ENCODE results near the gene CIITA.
"Not testable (repeated sequence)": the region's sequence is repeated elsewhere in the genome, so short reads cannot be mapped to it uniquely, and the experiment has no call there.

The CIITA gene

DNA sequence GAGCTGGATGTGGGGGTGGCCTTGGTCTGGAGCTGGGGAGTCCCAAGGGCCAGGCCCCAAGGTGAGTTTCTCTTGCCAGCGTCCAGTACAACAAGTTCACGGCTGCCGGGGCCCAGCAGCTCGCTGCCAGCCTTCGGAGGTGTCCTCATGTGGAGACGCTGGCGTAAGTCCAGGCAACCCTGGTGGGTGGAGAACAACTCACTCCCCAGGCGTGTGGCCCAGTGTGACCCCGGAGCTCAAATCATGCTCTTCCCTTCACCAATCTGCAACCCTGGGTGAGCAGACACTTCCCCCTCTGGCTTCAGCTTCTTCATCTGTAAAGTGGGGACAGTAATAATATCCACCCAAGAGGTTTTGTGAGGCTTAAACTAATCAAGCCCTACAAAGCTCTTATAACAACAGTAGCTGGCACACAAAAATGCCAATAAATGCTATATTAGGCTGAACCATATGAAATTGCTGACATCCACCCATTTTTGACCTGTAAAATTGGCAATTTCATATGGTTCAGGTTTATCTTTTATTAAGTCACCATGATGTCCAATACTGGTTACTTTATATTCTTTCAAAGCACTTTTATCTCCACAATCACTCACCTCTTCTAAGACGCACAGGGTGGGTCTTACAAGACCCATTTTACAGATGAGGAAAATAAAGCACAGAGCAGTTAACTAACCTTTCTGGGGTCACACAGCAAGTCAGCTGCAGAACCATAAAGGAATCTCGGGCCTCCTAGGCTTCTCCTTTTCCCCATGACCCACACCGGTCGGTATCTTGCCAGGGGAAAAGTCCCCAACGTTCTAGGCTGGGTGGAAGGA lies 45.5 kb downstream of the CIITA start:
- DNase-seq: no peak

DNA sequence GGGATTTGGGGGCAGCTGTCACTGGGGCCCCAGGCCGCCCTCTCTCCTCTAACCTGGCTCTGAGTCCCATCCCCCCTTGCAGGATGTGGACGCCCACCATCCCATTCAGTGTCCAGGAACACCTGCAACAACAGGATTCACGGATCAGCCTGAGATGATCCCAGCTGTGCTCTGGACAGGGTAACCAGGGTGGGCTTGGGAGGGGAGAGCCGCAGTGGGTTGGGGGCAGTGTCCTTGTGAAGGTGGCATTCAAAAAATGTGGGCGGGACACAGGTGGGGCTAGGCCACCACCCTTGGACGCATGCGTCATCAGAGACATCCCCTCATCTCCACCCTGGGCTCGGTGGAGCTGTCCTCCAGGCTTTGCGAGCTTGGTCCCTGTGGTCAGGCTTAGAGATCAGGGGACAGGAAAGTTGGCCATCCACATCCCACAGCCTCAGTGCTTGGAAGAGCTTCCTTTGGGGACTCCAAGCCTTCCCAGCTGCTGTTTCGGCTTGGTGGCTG lies 46.2 kb downstream of the CIITA start:
- no peak for DNase-seq

DNA sequence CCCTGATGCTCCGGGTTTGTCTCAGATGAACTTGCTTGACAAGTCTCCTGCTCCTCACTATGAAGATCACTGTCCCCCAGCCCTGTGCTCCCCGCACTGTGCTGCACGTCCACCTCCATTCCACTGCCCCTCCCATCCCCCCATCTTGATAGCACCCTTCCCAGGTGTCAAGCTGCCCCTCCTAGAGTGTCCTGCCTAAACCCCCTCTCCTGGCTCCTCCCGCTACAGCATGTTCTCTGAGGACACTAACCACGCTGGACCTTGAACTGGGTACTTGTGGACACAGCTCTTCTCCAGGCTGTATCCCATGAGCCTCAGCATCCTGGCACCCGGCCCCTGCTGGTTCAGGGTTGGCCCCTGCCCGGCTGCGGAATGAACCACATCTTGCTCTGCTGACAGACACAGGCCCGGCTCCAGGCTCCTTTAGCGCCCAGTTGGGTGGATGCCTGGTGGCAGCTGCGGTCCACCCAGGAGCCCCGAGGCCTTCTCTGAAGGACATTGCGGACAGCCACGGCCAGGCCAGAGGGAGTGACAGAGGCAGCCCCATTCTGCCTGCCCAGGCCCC lies 46.7 kb downstream of the CIITA start:
- no peak for DNase-seq

DNA sequence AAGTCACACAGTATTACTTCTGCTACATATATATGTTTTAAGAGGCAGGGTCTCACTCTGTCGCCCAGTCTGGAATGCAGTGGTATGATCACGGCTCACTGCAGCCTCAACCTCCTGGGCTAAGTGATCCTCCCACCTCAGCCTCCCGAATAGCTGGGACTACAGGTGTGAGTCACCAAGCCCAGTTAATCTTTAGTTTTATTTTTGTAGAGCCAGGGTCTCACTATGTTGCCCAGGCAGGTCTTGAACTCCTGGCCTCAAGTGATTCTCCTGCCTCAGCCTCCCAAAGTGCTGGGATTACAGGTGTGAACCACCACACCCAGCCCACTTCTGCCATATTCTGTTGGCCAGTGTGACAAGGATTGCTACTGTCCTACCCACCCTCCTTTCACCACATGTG lies 48.3 kb downstream of the CIITA start:
- not testable (repeated sequence) for DNase-seq

- no peak for DNase-seq
Observed at GRCh38 chr16:10926094-10926493, 49.1 kb downstream of the CIITA start.

DNA sequence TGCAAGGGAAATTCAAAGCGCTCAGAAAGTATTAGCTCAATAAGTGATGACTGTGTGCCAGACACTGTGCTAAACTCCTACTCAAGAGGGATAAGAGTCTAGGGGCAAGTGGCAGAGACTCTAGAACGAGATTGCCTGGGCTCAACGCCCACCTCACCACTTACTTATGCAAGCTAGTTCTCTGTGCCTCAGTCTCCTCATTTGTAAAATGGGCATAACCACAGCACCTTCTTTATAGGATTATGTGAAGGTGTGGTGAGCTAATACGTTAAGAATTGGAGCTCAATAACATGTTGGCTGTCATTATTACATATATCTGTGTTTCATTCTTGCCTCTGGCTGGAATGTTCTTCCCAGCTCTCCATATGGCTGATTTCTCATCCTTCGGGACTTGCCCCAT lies 49.9 kb downstream of the CIITA start:
- DNase-seq: no peak

DNA sequence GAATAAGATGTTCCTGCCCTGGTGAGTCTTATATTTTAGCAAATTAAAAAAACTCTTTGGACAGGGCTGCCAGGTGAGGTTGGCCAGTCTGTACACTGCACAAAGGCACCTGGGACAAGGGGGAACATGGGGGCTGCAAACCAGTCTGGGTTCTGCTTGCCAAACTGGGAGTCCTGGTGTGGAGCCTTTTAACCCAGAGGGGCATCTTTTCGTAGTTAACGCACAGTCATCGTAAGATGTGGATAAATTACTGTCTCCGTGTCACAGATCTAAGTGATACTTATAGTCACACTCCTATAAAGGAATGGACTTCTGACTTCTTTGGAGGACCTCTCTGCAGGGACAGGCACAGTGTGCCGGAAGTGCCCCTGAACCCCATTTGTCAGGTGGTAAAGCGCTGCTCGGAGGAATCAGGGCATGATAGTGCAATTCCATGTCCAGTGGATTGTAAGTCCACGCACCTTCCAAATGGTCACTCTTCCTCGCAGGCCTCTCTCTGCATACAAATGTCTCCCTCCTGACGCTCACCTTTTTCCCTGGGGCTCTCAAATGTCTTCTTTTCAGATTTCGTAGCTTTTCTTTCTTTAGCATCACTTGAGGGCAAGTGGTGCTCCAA lies 50.6 kb downstream of the CIITA start:
- no peak for DNase-seq

DNA sequence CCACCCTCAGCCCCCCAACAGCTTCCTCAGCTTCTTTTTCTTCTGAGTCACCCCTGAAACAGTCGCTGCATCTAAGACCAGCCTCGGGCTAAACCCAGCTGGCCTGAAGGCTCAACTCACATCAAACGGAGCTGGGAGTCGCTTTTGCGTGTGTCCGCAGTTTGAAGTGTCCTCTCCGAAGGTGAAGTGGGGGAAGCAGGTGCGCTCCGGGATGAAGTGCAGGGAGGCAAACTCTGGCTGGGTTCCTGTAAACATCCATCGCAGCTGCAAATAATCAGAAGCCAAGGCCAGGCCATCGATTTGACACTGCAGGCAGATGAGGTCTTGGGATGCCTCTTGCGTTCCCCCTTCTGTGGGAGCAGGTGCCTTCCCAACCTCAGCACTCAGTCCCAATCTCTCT lies 52.1 kb downstream of the CIITA start:
- not testable (repeated sequence) for DNase-seq

DNA sequence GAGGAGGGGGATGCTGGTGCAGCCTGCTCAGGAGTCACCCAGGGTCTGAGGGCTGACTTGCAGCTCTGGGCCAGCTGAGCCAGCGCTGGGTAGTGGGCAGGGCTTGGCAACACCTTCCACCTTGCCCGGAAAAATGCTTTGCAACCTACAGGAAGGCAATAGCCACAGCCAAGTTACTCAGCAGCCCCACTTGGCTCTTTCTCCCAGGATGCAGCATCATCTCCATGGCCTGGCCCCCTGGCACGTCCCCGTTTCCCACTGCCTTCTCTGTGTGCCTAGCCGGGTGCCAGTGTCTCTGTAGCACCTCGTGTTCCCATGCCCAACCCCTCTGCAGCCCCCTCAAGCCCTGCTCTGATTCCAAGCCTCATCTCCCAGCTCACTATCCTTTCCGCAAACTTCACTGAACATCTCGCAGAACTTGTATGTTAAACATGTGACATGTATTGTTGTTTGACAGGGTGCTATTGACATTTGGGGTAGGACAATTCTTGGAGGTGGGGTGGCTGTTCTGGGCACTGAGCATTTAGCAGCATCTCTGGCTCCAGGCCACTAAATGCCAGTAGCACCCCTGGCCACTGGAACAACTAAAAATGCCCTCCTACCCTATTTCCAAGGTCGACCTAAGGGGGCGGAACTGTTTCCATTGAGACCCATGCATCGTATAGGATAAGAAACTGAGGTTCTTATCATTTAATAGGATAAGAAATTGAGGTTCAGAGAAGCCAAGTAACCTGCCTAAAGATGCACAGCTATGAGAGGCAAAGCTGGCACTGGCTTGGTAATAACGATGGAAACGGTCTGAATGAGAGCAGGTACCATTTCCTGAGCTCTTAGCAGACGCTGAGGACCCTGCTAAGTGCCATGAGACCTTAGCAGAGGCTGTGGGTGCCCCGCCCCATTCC lies 53.1 kb downstream of the CIITA start:
- no peak for DNase-seq

DNA sequence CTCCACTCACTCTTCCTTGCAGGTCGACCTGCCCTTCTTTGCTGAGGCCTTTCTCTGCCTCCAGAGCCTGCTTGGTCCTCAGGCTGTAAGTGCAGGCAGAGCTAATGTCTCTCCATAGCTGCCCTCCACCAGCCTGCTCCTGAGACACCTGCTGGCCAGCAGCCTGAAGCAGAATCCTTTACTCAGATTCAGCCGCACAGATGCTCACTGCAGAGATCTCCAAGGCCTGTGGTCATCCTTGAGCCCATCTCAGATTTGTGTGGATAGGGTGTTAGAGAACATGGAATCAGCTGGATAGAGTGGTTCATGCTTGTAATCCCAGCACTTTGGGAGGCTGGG lies 53.7 kb downstream of the CIITA start:
- no peak for DNase-seq

GRCh38 chr16:10931134-10931533 lies 54.1 kb downstream of the CIITA start:
- no peak for DNase-seq

- no peak for DNase-seq
Observed at GRCh38 chr16:10931977-10932632, 55.1 kb downstream of the CIITA start.

- no peak for DNase-seq
Observed at GRCh38 chr16:10932959-10933710, 56.1 kb downstream of the CIITA start.

DNA sequence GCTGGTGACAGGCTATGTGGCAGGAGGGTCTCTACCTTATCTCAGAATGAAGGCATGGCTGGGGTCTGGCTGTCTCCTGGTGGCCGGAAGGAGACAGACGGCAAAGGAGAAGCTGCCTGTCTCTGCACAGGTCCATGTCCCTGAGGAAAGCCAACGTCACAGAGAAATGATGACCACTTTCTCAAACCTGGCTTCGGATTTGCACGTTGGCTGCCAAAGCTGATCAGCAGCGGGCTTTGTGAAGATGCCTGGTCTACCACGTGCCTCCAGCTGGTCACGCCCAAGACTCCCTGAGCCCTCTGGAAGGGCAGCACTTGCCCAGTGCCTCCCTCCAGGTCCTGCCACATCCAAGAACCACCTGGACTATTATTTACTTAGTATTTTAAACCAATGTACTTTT lies 56.9 kb downstream of the CIITA start:
- DNase-seq: no peak

DNA sequence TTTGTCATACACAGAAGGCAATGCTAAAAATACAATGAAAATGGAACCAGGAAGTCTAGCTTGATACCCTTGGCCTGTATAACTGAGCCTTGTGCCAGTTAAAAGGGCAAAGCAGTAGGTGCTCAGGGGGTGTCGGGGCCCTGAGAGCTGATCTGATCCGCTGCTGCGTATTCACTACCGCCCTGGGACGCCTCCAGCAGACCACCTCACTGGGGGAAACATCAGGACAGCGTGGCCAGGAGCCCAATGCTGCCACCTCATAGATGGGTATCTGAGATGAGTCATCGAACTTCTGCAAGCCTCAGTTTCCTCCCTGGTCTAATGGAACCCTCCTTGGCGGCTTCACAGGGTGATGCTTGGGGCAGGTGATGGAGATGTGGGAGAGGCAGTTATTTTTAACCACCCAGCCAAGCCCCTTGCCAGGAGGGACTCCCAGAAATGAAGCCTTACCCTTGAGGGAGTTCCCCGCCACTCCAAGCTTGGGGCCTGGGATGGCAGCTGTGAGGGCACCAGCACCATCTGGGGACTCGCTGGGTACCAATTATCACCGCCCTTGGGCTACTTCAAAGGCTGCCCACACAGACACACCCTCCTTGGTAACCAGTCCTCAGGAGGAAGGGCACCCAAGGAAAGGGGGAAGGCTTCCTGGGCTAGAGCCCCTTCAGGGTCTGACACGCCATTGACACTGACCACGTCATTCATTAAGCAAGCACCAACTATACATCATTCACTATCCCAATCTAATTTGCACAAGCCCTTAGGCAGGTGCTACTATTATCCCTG lies 57.5 kb downstream of the CIITA start:
- DNase-seq: no peak

GRCh38 chr16:10935226-10935915 lies 58.4 kb downstream of the CIITA start:
- no peak for DNase-seq

GRCh38 chr16:10936272-10936984 lies 59.4 kb downstream of the CIITA start:
- DNase-seq: no peak

GRCh38 chr16:10937068-10937859 lies 60.3 kb downstream of the CIITA start:
- no peak for DNase-seq

DNA sequence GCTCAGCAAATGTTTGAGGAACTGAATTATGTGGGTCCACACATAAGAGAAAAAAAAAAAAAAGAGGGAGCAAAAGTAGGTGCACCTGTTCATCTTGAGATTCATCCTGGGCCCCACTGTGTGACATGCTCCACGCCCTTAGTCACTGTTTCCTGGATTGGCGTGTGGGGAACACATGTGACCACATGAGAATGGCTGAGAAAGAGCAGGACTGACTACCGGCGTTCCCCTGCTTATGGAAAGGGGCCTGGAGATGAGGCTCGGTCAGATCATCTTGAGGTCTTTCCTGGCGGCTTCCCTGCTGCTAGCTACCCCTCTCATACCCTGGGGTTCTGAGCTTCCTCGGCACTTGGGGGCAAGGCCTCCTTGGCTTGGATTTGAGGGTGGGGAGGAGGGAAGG lies 61.3 kb downstream of the CIITA start:
- no peak for DNase-seq

Data from HCEC 1CT (cell line).